H1 (cell line): ENCODE data around the gene GREB1.

ENCODE experiments used
- ASH2L ChIP-seq: fragments of 200-600, 300-600 bp; sonication (generic); IDR thresholded peaks from one replicate; pipeline ENCODE4 v1.7.1; 2017; ENCODE audit warnings: low read length
- EZH2 ChIP-seq: fragments of 200-600 bp; sonication (generic); IDR thresholded peaks from 2 replicates; pipeline ENCODE4 v1.7.1; 2012; ENCODE audit warnings: low read depth, mild to moderate bottlenecking, moderate library complexity, low read length, inconsistent platforms; ENCODE audit not compliant: severe bottlenecking
- FOSL1 ChIP-seq: IDR thresholded peaks from 2 replicates; pipeline ENCODE4 v1.6.1; 2011; ENCODE audit warnings: mild to moderate bottlenecking, low read depth, low read length, moderate library complexity; ENCODE audit not compliant: insufficient read depth
- JUN ChIP-seq: IDR thresholded peaks from 2 replicates; pipeline ENCODE4 v1.6.1; 2011; ENCODE audit warnings: low read depth, mild to moderate bottlenecking, improper control_type of control experiment, low read length
- KDM1A ChIP-seq: fragments of 200-600, 300-600 bp; sonication (generic); IDR thresholded peaks from 2 replicates; pipeline ENCODE4 v1.7.1; 2016; ENCODE audit warnings: mild to moderate bottlenecking, low read length, borderline replicate concordance
- PHF8 ChIP-seq: fragments of 200-600 bp; sonication (generic); conservative IDR thresholded peaks from 2 replicates; pipeline ENCODE4 v1.7.1; 2012; ENCODE audit warnings: low read depth, mild to moderate bottlenecking, inconsistent platforms, low read length, moderate library complexity
- POLR2A ChIP-seq, 2 experiments: IDR thresholded peaks; 1 replicate in 1 of 2; 2 replicates in 1 of 2; pipeline ENCODE4 v1.6.1; 2011; ENCODE audit warnings: low read depth in 2 of 2, low read length in 2 of 2, mild to moderate bottlenecking in 2 of 2; ENCODE audit errors: control extremely low read depth in 1 of 2
- TAF1 ChIP-seq: IDR thresholded peaks from 2 replicates; pipeline ENCODE4 v1.6.1; 2011; ENCODE audit warnings: mild to moderate bottlenecking, low read depth, low read length
- ZNF274 ChIP-seq: IDR thresholded peaks from 2 replicates; pipeline ENCODE4 v1.7.0; 2012; ENCODE audit warnings: low read length, borderline replicate concordance; ENCODE audit errors: extremely low read depth
- TF ChIP-seq, protein P1 (sequence below), 3 experiments: IDR thresholded peaks; 1 replicate in 2 of 3; 2 replicates in 1 of 3; pipeline versions ENCODE4 v1.5.1 to v1.6.1; 2011; ENCODE audit warnings: low read length in 3 of 3, mild to moderate bottlenecking in 3 of 3, inconsistent platforms in 2 of 3, low read depth in 1 of 3, moderate library complexity in 1 of 3; ENCODE audit not compliant: insufficient read depth in 1 of 3; ENCODE audit errors: control extremely low read depth in 1 of 3

DNA sequence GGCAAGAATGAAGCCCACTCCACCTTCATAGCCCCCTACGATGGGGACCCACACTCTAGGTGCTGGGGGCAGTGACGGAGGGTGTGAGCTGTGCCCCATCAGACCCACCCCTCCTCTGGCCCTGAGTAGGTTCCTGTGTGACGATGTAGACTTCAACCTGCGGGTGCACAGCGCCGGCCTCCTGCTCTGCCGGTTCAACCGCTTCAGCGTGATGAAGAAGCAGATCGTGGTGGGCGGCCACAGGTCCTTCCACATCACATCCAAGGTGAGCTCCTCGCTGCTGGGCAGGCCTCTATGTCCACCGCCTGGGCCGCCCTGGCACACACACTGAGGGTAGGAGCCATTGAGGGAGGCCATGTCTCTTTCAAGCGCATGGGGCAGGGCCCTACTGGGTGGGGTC lies 101.3 kb downstream of the GREB1 start:
- TF ChIP-seq KDM1A (no peak), ASH2L (no peak), JUN (no peak), POLR2A (IDR thresholded peaks at IDR 0.05; ENCODE audit: control extremely low read depth in 1 of 2, low read depth in 2 of 2, low read length in 2 of 2) (no peak), TAF1 (no peak), ZNF274 (no peak), FOSL1 (no peak), PHF8 (no peak), EZH2 (no peak)
- TF ChIP-seq, protein P1, sequence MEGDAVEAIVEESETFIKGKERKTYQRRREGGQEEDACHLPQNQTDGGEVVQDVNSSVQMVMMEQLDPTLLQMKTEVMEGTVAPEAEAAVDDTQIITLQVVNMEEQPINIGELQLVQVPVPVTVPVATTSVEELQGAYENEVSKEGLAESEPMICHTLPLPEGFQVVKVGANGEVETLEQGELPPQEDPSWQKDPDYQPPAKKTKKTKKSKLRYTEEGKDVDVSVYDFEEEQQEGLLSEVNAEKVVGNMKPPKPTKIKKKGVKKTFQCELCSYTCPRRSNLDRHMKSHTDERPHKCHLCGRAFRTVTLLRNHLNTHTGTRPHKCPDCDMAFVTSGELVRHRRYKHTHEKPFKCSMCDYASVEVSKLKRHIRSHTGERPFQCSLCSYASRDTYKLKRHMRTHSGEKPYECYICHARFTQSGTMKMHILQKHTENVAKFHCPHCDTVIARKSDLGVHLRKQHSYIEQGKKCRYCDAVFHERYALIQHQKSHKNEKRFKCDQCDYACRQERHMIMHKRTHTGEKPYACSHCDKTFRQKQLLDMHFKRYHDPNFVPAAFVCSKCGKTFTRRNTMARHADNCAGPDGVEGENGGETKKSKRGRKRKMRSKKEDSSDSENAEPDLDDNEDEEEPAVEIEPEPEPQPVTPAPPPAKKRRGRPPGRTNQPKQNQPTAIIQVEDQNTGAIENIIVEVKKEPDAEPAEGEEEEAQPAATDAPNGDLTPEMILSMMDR (IDR thresholded peaks at IDR 0.05; ENCODE audit: control extremely low read depth in 1 of 3, insufficient read depth in 1 of 3, low read depth in 1 of 3, low read length in 3 of 3), result no peak
